Measurements from ENCODE around the gene MAPKAPK2.

MAPKAPK2 gene

DNA sequence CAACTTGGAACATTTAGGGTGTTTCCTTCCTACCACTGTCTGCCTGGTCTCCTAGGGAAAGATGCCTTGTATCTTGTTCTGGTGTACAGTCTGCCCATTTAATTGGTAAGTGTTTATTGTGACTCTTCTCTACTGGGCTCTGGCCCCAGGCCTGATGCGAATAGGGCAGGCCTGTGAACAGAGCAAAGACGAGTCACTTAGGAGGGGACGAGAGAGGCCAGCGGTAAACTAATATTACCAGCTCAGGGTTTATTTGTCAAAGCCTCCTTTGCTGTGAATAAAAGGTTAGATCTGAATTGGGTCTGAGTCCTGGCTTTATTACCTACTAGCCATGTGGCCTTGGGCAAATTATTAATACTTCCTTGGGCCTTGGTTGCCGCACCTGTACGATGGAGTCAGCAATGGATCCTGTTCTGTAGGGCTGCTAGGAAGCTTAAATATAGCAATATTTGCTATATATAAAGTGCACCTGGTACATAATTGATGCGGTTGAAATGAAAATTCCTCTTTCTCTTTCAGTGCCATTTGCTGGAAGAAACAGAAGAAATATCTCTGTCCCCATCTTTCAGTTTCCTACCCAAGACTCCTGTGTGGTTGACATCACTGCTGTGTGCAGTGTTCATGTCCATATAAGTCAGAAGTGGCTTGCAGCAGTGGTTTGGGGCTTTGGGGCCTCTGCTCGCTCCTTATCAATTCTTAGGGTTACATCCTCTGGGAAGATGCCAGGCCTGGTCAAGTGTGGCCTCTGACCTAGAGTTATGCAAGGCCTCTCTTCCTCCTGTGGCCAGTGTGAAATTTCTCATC is 32.4 kb downstream of the MAPKAPK2 start:
- Histone ChIP-seq H4K20me1 (ENCODE audit: insufficient read depth, low read length, poor library complexity, severe bottlenecking) (peaks cover 32% of the 10 kb centered on the region), H3K4me2 (ENCODE audit: low read depth, low read length, poor library complexity, severe bottlenecking) (peak overlapping the region; percentile 47), H3K9me2 (replicated peaks; ENCODE audit: low read depth, low read length) (no peaks in the 10 kb centered on the region), H3K4me3 (ENCODE audit: low read length, poor library complexity, severe bottlenecking) (peak overlapping the region; percentile 15), H3F3A (ENCODE audit: low read depth) (no peaks in the 10 kb centered on the region), H3K27me3 (ENCODE audit: insufficient read depth, low read length, poor library complexity, severe bottlenecking) (no peaks in the 10 kb centered on the region), H3K36me3 (ENCODE audit: insufficient read depth, low read length) (no peaks in the 10 kb centered on the region), H3K4me1 (ENCODE audit: insufficient read depth, low read length, poor library complexity, severe bottlenecking) (peaks cover 49% of the 10 kb centered on the region), H2AFZ (ENCODE audit: low read length) (no peak overlapping the region), H3K79me2 (ENCODE audit: insufficient read depth, low read length) (peaks cover 95% of the 10 kb centered on the region), H3K9ac (ENCODE audit: low read depth, low read length, poor library complexity, severe bottlenecking) (peak overlapping the region; percentile 43), H3K9me3 (ENCODE audit: insufficient read depth, low read depth, low read length) (no peaks in the 10 kb centered on the region)
- no peak for TF ChIP-seq EZH2phosphoT487 (IDR thresholded peaks at IDR 0.05; ENCODE audit: borderline replicate concordance)
- TF ChIP-seq, protein P1, sequence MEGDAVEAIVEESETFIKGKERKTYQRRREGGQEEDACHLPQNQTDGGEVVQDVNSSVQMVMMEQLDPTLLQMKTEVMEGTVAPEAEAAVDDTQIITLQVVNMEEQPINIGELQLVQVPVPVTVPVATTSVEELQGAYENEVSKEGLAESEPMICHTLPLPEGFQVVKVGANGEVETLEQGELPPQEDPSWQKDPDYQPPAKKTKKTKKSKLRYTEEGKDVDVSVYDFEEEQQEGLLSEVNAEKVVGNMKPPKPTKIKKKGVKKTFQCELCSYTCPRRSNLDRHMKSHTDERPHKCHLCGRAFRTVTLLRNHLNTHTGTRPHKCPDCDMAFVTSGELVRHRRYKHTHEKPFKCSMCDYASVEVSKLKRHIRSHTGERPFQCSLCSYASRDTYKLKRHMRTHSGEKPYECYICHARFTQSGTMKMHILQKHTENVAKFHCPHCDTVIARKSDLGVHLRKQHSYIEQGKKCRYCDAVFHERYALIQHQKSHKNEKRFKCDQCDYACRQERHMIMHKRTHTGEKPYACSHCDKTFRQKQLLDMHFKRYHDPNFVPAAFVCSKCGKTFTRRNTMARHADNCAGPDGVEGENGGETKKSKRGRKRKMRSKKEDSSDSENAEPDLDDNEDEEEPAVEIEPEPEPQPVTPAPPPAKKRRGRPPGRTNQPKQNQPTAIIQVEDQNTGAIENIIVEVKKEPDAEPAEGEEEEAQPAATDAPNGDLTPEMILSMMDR (conservative IDR thresholded peaks at IDR 0.05; ENCODE audit: low read length) = no peak

DNA sequence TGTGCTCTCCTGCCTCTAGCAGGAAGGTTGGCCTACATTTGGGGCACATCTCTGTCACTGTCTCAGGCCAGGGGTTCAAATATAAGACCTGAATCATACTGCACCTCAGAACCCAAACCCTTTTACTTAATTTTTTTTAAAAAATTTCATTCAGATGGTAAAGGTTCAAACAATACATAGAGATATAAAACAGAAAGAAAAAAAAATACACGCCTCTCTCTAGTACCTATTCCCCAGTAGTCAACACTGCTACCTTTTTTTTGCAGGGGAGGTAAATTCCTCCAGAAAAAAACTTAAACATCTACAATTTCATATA is 32.9 kb downstream of the MAPKAPK2 start:
- Histone ChIP-seq H3F3A (ENCODE audit: low read depth) (no peaks in the 10 kb centered on the region), H3K36me3 (ENCODE audit: insufficient read depth, low read length) (no peaks in the 10 kb centered on the region), H3K4me2 (ENCODE audit: low read depth, low read length, poor library complexity, severe bottlenecking) (peak overlapping the region; percentile 47), H3K9me2 (replicated peaks; ENCODE audit: low read depth, low read length) (no peaks in the 10 kb centered on the region), H3K4me1 (ENCODE audit: insufficient read depth, low read length, poor library complexity, severe bottlenecking) (peaks cover 49% of the 10 kb centered on the region), H3K4me3 (ENCODE audit: low read length, poor library complexity, severe bottlenecking) (peak overlapping the region; percentile 15), H3K79me2 (ENCODE audit: insufficient read depth, low read length) (peaks cover 94% of the 10 kb centered on the region), H4K20me1 (ENCODE audit: insufficient read depth, low read length, poor library complexity, severe bottlenecking) (peaks cover 32% of the 10 kb centered on the region), H3K9ac (ENCODE audit: low read depth, low read length, poor library complexity, severe bottlenecking) (peak overlapping the region; percentile 43), H2AFZ (ENCODE audit: low read length) (no peak overlapping the region), H3K27me3 (ENCODE audit: insufficient read depth, low read length, poor library complexity, severe bottlenecking) (no peaks in the 10 kb centered on the region), H3K9me3 (ENCODE audit: insufficient read depth, low read depth, low read length) (no peaks in the 10 kb centered on the region)
- TF ChIP-seq, protein P1 (conservative IDR thresholded peaks at IDR 0.05; ENCODE audit: low read length) = no peak
- TF ChIP-seq EZH2phosphoT487 (IDR thresholded peaks at IDR 0.05; ENCODE audit: borderline replicate concordance) = no peak

DNA sequence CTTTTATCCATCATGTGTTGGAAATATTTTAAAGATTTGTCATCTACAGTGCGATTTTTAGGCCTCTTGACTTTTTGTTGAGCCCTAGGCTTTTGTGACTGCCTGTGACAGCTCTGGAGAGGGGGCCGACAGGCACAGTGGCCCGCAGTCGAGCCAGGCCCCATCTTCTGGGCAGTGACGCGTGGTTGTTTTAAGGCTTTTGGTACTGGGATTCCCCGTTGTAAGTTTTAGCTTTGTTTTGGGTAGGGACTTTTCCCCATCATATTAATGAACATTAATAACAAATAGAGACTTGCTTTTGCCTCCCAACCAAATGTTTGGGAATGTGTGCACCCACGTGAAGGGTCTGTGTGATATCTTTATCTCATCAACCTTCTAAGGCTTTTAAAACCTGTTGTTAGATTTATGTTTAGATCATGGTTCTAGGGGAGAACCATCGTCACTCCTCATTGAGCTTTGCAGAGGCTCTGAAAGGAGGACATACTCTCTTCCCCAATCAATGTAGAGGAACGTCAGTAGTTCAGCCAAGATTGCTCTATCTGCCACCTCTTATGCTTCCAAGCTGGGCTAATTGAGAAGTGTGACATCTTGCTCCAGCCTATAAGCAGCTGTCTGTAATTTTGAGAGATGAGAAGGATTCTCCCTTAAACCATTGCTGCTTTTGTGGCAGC is 34.6 kb downstream of the MAPKAPK2 start:
- H3K27me3 ChIP-seq (ENCODE audit: insufficient read depth, low read length, poor library complexity, severe bottlenecking) = no peaks in the 10 kb centered on the region
- H3K4me3 ChIP-seq (ENCODE audit: low read length, poor library complexity, severe bottlenecking) = no peak overlapping the region
- TF ChIP-seq EZH2phosphoT487 (IDR thresholded peaks at IDR 0.05; ENCODE audit: borderline replicate concordance) = no peak
- TF ChIP-seq, protein P1 (conservative IDR thresholded peaks at IDR 0.05; ENCODE audit: low read length) = no peak
- no peaks in the 10 kb centered on the region for H3K9me3 ChIP-seq (ENCODE audit: insufficient read depth, low read depth, low read length)
- no peak overlapping the region for H3K4me2 ChIP-seq (ENCODE audit: low read depth, low read length, poor library complexity, severe bottlenecking)
- no peaks in the 10 kb centered on the region for H3K36me3 ChIP-seq (ENCODE audit: insufficient read depth, low read length)
- H3F3A ChIP-seq (ENCODE audit: low read depth) = no peaks in the 10 kb centered on the region
- no peak overlapping the region for H3K9ac ChIP-seq (ENCODE audit: low read depth, low read length, poor library complexity, severe bottlenecking)
- peaks cover 27% of the 10 kb centered on the region for H4K20me1 ChIP-seq (ENCODE audit: insufficient read depth, low read length, poor library complexity, severe bottlenecking)
- H3K79me2 ChIP-seq (ENCODE audit: insufficient read depth, low read length) = peaks cover 90% of the 10 kb centered on the region
- H3K9me2 ChIP-seq (replicated peaks; ENCODE audit: low read depth, low read length) = no peaks in the 10 kb centered on the region
- H3K4me1 ChIP-seq (ENCODE audit: insufficient read depth, low read length, poor library complexity, severe bottlenecking) = peaks cover 37% of the 10 kb centered on the region
- H2AFZ ChIP-seq (ENCODE audit: low read length) = no peak overlapping the region

Data from Loucy (cell line).